SK-N-SH (cell line): ENCODE data around the gene PSMD6. TPM values are rescaled to one million over a fixed set of nuclear protein-coding genes. Genes with fewer than 3 reads are reported as not detected.

Experiments
- CHD2 ChIP-seq: fragments of 150-350 bp; IDR thresholded peaks from 2 replicates; pipeline ENCODE4 v1.6.1; 2018; ENCODE audit warnings: low read length; ENCODE audit not compliant: partially characterized antibody
- ELF1 ChIP-seq: IDR thresholded peaks from 2 replicates; pipeline ENCODE4 v1.4.0; 2012
- FOSL2 ChIP-seq: IDR thresholded peaks from 2 replicates; pipeline ENCODE4 v1.4.0; 2012; ENCODE audit warnings: low read depth, mild to moderate bottlenecking, moderate library complexity, borderline replicate concordance
- FOXM1 ChIP-seq: IDR thresholded peaks from 2 replicates; pipeline ENCODE4 v1.4.0; 2012; ENCODE audit warnings: low read depth, mild to moderate bottlenecking
- GATA2 ChIP-seq: sonication (generic); formaldehyde crosslinking; IDR thresholded peaks from 2 replicates; pipeline ENCODE4 v1.5.0; 2020; ENCODE audit warnings: mild to moderate bottlenecking, missing genetic modification reagents
- JUND ChIP-seq: IDR thresholded peaks from 2 replicates; pipeline ENCODE4 v1.4.0; 2012
- MEF2A ChIP-seq: IDR thresholded peaks from 2 replicates; pipeline ENCODE4 v1.4.0; 2012; ENCODE audit warnings: low read depth, borderline replicate concordance
- NFIC ChIP-seq: IDR thresholded peaks from 2 replicates; pipeline ENCODE4 v1.4.0; 2012; ENCODE audit warnings: borderline replicate concordance
- RCOR1 ChIP-seq: fragments of 150-350 bp; IDR thresholded peaks from 2 replicates; pipeline ENCODE4 v1.6.1; 2017; ENCODE audit warnings: antibody characterized with exemption, low read length
- RFX5 ChIP-seq: IDR thresholded peaks from 2 replicates; pipeline ENCODE4 v1.6.1; 2012; ENCODE audit warnings: mild to moderate bottlenecking, improper control_type of control experiment, low read length
- SIN3A ChIP-seq: IDR thresholded peaks from 2 replicates; pipeline ENCODE4 v1.6.1; 2012; ENCODE audit warnings: low read depth, mild to moderate bottlenecking, low read length, moderate library complexity, borderline replicate concordance
- TCF12 ChIP-seq: IDR thresholded peaks from 2 replicates; pipeline ENCODE4 v1.4.0; 2012
- TEAD4 ChIP-seq: IDR thresholded peaks from 2 replicates; pipeline ENCODE4 v1.4.0; 2012; ENCODE audit warnings: mild to moderate bottlenecking, borderline replicate concordance; ENCODE audit not compliant: insufficient read depth
- YY1 ChIP-seq: IDR thresholded peaks from 2 replicates; pipeline ENCODE4 v1.4.0; 2012; ENCODE audit warnings: low read depth, mild to moderate bottlenecking
- polyA plus RNA-seq, 3 experiments: library from polyadenylated mRNA; depleted of rRNA; stranded (reverse); fragments of >200 nt; gene quantifications; 2 replicates each; pipeline ENCODE4 v1.2.3, GENCODE V29; 2012
- TF ChIP-seq, protein P1 (sequence below): IDR thresholded peaks from 2 replicates; pipeline ENCODE4 v1.4.0; 2012; ENCODE audit warnings: low read depth, borderline replicate concordance
- TF ChIP-seq, protein P2 (sequence below): IDR thresholded peaks from 2 replicates; pipeline ENCODE4 v1.4.0; 2012; ENCODE audit warnings: low read depth, borderline replicate concordance
- TF ChIP-seq, protein P3 (sequence below): IDR thresholded peaks from 2 replicates; pipeline ENCODE4 v1.6.1; 2012; ENCODE audit warnings: mild to moderate bottlenecking, low read depth, low read length, moderate library complexity
- TF ChIP-seq, protein P4 (sequence below): fragments of 150-350 bp; IDR thresholded peaks from 2 replicates; pipeline ENCODE4 v1.6.1; 2017; ENCODE audit warnings: antibody characterized with exemption, low read length, low read depth, borderline replicate concordance
- TF ChIP-seq, protein P5 (sequence below): fragments of 200-600 bp; sonication (generic); IDR thresholded peaks from 2 replicates; pipeline ENCODE4 v1.6.1; 2017; ENCODE audit warnings: antibody characterized with exemption, mild to moderate bottlenecking, moderate library complexity

PSMD6 gene
- polyA plus RNA-seq, 1 of the 3 experiments (the other 2 are of a cell fraction), result 90.3 TPM

DNA sequence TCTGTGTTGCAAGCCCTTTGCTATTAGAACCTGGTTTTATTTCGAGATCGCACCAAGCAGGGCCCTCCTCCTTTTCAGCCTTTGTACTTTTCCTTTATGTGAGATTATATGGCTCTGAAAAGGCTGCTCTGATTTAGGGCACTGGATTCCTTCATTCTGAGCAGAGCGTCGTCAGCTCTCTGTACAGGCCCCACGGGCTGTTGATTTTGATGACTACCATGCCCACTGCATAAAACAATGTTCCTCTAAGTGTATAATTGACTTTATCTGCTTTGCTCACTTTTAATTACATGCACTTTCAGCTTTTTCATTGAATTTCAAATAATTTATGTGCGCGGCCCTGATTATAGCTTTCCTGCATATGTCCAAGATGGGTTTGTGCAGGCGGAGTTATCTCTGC is 4.4 kb upstream of the PSMD6 start (continued):
- TF ChIP-seq, protein P1, sequence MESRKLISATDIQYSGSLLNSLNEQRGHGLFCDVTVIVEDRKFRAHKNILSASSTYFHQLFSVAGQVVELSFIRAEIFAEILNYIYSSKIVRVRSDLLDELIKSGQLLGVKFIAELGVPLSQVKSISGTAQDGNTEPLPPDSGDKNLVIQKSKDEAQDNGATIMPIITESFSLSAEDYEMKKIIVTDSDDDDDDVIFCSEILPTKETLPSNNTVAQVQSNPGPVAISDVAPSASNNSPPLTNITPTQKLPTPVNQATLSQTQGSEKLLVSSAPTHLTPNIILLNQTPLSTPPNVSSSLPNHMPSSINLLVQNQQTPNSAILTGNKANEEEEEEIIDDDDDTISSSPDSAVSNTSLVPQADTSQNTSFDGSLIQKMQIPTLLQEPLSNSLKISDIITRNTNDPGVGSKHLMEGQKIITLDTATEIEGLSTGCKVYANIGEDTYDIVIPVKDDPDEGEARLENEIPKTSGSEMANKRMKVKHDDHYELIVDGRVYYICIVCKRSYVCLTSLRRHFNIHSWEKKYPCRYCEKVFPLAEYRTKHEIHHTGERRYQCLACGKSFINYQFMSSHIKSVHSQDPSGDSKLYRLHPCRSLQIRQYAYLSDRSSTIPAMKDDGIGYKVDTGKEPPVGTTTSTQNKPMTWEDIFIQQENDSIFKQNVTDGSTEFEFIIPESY, result no peak
- TF ChIP-seq MEF2A, result no peak
- TF ChIP-seq, protein P2, sequence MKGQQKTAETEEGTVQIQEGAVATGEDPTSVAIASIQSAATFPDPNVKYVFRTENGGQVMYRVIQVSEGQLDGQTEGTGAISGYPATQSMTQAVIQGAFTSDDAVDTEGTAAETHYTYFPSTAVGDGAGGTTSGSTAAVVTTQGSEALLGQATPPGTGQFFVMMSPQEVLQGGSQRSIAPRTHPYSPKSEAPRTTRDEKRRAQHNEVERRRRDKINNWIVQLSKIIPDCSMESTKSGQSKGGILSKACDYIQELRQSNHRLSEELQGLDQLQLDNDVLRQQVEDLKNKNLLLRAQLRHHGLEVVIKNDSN, result no peak
- TF ChIP-seq JUND, result no peak
- no peak for TF ChIP-seq ELF1
- TF ChIP-seq RCOR1, result peak; percentile 99
- TF ChIP-seq, protein P3, sequence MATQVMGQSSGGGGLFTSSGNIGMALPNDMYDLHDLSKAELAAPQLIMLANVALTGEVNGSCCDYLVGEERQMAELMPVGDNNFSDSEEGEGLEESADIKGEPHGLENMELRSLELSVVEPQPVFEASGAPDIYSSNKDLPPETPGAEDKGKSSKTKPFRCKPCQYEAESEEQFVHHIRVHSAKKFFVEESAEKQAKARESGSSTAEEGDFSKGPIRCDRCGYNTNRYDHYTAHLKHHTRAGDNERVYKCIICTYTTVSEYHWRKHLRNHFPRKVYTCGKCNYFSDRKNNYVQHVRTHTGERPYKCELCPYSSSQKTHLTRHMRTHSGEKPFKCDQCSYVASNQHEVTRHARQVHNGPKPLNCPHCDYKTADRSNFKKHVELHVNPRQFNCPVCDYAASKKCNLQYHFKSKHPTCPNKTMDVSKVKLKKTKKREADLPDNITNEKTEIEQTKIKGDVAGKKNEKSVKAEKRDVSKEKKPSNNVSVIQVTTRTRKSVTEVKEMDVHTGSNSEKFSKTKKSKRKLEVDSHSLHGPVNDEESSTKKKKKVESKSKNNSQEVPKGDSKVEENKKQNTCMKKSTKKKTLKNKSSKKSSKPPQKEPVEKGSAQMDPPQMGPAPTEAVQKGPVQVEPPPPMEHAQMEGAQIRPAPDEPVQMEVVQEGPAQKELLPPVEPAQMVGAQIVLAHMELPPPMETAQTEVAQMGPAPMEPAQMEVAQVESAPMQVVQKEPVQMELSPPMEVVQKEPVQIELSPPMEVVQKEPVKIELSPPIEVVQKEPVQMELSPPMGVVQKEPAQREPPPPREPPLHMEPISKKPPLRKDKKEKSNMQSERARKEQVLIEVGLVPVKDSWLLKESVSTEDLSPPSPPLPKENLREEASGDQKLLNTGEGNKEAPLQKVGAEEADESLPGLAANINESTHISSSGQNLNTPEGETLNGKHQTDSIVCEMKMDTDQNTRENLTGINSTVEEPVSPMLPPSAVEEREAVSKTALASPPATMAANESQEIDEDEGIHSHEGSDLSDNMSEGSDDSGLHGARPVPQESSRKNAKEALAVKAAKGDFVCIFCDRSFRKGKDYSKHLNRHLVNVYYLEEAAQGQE, result no peak
- no peak for TF ChIP-seq FOSL2
- TF ChIP-seq NFIC, result no peak
- peak; percentile 63 for TF ChIP-seq TCF12
- TF ChIP-seq YY1, result no peak
- TF ChIP-seq, protein P4, sequence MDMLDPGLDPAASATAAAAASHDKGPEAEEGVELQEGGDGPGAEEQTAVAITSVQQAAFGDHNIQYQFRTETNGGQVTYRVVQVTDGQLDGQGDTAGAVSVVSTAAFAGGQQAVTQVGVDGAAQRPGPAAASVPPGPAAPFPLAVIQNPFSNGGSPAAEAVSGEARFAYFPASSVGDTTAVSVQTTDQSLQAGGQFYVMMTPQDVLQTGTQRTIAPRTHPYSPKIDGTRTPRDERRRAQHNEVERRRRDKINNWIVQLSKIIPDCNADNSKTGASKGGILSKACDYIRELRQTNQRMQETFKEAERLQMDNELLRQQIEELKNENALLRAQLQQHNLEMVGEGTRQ, result no peak
- no peak for TF ChIP-seq FOXM1
- peak; percentile 50; the same call in 1 of the 2 replicates for TF ChIP-seq TEAD4
- no peak for TF ChIP-seq RFX5
- peak; percentile 94 for TF ChIP-seq GATA2
- peak; percentile 79 for TF ChIP-seq CHD2
- TF ChIP-seq SIN3A, result no peak
- TF ChIP-seq, protein P5, sequence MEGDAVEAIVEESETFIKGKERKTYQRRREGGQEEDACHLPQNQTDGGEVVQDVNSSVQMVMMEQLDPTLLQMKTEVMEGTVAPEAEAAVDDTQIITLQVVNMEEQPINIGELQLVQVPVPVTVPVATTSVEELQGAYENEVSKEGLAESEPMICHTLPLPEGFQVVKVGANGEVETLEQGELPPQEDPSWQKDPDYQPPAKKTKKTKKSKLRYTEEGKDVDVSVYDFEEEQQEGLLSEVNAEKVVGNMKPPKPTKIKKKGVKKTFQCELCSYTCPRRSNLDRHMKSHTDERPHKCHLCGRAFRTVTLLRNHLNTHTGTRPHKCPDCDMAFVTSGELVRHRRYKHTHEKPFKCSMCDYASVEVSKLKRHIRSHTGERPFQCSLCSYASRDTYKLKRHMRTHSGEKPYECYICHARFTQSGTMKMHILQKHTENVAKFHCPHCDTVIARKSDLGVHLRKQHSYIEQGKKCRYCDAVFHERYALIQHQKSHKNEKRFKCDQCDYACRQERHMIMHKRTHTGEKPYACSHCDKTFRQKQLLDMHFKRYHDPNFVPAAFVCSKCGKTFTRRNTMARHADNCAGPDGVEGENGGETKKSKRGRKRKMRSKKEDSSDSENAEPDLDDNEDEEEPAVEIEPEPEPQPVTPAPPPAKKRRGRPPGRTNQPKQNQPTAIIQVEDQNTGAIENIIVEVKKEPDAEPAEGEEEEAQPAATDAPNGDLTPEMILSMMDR, result no peak
